NCI-H2081 treated with DMSO at 0.1 percent for 48 hours (cell line): ENCODE results near the gene DAZAP2.
"Not testable (repeated sequence)": the region's sequence is repeated elsewhere in the genome, so short reads cannot be mapped to it uniquely, and the experiment has no call there.

Experiments used
- DNase-seq: peaks from one replicate; lab custom pipeline; 2025; lab: John Stamatoyannopoulos, UW

DAZAP2 gene

DNA sequence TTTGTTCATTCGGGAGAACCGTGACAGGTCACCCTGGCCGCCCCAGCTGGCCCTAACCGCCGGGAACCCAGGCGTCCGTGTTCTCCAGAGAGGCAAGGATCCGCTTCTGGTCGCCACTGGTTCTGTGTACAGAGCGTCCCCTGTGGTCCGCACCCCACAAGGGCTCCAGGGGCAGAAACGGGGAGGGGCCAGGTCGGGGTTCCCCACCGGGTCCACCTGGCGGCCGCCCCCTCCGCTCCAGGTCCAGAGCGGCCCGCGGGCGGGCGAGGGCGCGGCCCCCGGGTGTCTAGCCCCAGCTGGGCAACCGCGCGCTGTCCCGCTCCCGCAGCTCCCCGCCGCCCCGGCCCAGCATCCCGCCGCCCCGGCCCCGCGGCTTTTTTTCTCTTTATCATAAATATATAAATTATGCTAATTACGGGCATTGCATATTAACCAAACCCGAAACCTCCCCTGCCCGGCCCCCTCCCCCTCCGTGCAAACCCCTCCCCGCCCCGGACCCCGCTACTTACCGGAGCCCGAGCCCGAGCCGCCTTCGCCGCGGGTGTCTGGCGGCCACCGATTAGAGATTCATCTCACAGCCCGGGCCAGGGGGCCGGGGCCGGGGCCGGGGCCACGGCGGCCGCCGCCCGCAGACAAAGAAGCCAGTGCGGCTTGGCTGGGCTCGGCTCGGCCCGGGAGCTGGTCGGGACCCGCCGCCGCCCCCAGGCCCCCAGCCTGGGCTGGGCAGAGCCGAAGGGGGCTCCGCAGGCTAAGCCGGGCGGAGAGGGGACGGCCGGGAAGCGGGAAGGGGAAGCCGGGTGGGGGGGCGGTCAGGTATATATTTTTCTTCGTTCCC, 21.3 kb upstream of the DAZAP2 start:
- DNase-seq: no peak

GRCh38 chr12:51217968-51218606, 20.5 kb upstream of the DAZAP2 start, which contains the start of gene POU6F1:
Gene POU6F1, minus strand, starts transcription at chr12:51218062. Its CDS starts 11,226 bp downstream, at chr12:51206836.
- no peak for DNase-seq

DNA sequence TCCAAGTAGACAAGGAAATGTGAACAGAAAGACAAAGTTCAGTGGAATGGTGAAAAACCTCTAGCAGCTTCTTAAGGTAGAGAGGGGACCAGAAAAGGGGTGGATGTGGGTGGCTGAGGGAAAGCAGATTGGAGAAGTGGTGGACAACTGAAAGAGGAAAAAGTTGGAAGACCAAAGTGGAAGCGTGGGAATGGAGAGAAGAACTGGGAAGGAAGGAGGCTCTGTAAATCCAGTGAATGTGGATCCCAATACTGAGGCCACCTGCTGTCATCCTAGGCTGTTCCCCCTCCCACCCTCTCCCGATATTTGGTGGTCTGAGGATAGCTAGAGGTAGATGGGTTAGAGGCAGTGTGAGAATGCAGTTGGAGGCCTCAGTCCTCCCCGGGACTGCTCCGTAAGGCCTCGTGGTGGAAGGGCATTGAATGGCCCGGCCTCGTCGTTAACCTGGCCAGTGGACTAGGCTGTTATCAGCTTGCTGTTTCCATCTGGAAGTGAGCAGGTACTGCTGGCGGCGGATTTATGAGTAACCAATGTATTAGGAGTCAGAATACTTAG, 19.9 kb upstream of the DAZAP2 start:
- DNase-seq: no peak

DNA sequence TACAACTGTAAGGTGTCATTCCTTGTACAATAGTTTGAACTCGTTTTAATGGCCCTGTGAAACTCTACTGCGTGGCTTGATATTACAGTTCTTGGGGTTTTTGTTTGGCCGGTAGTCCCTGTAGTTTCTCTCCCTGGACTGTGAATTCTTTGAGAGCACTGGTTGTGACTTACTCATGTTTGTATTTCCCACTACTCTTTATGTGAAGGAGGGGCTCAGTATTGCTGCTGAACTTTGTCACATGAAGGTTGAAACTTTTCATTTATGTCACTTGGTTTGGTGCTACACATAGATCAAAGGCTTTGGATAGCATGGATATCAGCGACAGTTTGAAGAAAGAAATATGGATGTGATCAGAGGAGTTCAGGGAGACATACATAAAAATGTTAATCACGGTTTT, 19.3 kb upstream of the DAZAP2 start:
- DNase-seq: no peak

- DNase-seq: not testable (repeated sequence)
These were observed 18.8 kb upstream of the DAZAP2 start for GRCh38 chr12:51219857-51220256.

GRCh38 chr12:51222461-51222860, 16.2 kb upstream of the DAZAP2 start:
- no peak for DNase-seq

DNA sequence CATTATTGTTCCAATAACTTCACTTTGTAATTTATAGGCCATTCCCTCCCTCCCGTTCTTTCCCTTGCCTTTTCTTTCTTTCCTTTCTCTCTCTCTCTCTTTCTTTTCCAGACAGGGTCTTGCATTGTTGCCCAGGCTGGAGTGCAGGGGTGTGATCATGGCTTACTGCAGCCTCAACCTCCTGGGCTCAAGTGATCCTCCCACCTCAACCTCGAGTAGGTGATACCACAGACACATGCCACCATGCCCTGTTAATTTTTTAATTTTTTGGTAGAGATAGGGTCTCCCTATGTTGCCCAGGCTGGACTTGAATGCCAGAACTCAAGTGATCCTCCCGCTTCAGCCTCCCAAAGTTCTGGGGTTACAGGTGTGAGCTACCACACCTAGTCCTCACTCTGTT, 14.0 kb upstream of the DAZAP2 start:
- DNase-seq: no peak

DNA sequence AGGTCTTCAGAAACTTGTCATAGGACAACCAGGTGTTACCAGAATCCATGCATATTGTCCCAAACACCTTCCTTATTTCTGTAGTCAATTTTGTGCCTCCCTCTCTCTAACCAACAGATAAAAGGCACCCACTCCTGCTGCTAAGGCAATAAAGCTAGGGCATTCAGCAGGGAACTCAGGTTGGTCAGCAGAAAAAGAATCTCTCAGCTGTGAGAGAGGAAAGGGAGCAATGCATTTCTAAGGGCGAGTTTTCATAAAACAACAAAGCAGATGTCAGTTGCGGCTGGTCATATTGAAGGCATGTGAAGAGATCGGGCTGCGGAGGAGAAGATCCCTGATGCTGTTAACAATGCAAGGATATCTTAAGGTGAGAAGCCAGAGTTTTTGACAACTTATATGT, 13.4 kb upstream of the DAZAP2 start:
- DNase-seq: no peak

DNA sequence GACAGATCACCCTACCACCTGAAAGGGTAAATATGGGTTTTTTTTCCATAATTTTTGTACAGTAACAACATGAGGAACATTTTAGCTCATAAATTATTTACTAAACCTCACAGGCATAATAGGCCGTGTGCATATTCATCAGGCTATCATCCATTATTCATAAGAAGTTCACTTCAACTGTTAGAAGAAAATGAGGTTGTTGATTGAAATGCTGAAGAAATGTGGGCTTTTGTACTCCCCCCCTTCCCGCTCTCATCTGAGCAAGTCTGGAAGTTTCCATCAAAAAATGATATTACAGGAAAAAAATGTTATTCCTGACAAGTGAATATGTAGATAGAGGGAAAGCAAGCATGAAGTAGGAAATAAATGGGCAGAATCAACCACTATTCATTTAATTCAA, 12.9 kb upstream of the DAZAP2 start:
- DNase-seq: no peak

GRCh38 chr12:51227112-51227511, 11.5 kb upstream of the DAZAP2 start:
- not testable (repeated sequence) for DNase-seq

- DNase-seq: no peak
These were observed 10.7 kb upstream of the DAZAP2 start for GRCh38 chr12:51227962-51228361.

- DNase-seq: no peak
These were observed 9.4 kb upstream of the DAZAP2 start for GRCh38 chr12:51229116-51229809.

- no peak for DNase-seq
These were observed 6.0 kb upstream of the DAZAP2 start for GRCh38 chr12:51232642-51233041.

GRCh38 chr12:51234530-51234929, 4.1 kb upstream of the DAZAP2 start:
- DNase-seq: no peak

GRCh38 chr12:51238037-51238509, 553 bp upstream of the DAZAP2 start:
- DNase-seq: no peak

DNA sequence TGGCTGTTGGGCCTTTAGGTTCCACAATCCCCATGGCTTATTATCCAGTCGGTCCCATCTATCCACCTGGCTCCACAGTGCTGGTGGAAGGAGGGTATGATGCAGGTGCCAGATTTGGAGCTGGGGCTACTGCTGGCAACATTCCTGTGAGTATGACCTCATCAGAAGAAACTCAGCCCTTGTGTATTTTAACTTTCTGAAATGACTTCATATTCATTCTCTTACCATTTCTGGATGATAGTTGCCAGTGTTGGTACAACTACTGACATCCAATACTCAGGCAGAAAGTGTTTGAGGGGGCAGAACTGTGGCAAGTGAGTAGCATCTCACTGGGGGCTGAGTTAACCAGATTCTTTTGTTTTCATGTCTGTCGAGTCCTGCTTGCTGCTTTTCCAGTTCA, 2.3 kb downstream of the DAZAP2 start:
- no peak for DNase-seq

- no peak for DNase-seq
These were observed 3.5 kb downstream of the DAZAP2 start for GRCh38 chr12:51242120-51242519.

- no peak for DNase-seq
These were observed 4.2 kb downstream of the DAZAP2 start for GRCh38 chr12:51242876-51243275.

- no peak for DNase-seq
These were observed 5.6 kb downstream of the DAZAP2 start for GRCh38 chr12:51244269-51244668.

DNA sequence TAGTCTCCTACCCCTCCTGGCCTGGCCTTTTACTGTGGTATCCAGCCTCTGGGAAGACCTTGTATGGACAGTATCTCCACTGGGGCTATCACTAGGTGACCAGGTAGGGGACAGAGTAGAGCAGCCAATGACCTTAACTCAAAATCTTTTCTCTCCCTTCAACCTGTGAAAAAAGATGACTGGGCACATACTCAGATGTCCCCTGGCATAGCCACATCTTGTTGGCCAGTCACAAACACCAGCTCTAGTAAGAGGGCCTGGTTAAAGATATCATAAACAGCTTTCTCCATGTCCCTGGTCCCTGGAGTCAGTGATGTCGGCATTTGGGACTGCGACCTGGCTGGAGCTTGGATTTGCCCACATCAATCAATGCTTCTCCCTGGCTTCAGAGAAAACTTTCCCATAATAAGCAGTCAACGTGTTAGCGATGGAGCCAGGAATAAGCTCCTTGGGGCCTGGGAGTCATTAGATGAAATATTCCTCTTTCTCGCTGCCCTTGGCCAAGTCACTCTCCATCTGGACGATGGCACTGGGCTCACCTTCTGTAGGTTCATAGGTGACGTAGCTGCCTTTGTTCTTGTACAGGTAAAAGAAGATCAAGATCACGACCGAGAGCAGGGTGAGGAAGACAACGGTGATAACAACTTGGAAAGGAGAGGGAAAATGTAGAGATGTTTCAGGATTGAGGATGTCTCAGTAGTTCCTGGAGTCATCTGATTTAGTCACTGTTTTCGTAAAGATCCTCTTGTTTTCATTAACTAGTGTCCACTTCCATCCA, 7.0 kb downstream of the DAZAP2 start:
- no peak for DNase-seq

DNA sequence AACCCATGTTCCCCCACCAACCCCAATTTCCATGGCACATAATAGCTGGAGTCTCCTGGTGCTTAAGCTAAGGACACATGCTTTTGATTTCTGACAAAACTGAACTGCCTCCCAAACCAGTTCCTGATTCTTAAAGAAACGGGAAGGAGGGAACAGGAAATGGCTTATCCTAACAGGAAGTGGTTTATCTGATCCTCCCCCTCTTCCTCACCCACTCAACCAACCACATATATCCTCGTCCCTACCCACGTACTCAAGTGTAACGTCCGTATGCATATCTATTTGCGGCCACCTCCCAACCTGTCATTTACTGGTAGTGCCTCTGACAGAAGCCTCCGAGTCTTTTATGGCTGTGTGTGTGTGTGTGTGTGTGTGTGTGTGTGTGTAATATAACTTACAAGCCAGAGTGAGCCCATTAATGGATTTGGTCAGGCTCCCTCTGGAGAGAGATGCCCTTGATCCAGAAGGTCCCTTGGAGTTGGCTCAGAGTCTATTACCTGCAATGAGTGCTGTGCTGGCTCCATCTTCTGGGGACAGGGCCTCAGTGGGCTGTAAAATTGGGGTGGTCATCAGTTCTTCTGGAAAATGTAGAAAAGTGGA, 7.7 kb downstream of the DAZAP2 start:
- DNase-seq: no peak
